Kidney (tissue), 14 donors: Measurements from ENCODE around the gene LRBA. TPM values are rescaled to one million over a fixed set of nuclear protein-coding genes. Genes with fewer than 3 reads are reported as not detected.

Source experiments
- DNase-seq, 5 donors: peaks; one replicate each; pipeline ENCODE4 v3.0.0-alpha.2; 2013 to 2020
- FAIRE-seq: peaks from 2 replicates; lab custom pipeline; 2012; peaks lifted over from hg19 to GRCh38; lab: Jason Lieb, UNC
- H3K27ac ChIP-seq, 2 donors: one replicate each; pipeline ENCODE4 v1.7.0; 2013; ENCODE audit warnings: low read depth in 2 of 2, low read length in 2 of 2, inconsistent platforms in 1 of 2
- H3K27me3 ChIP-seq: one replicate; pipeline ENCODE4 v1.7.1; 2013; ENCODE audit warnings: low read length, inconsistent platforms; ENCODE audit not compliant: control insufficient read depth, insufficient read depth
- H3K36me3 ChIP-seq, 3 donors: one replicate each; pipeline versions ENCODE4 v1.7.0 to v1.7.1; 2013; ENCODE audit warnings: low read length in 3 of 3, control low read depth in 1 of 3, inconsistent platforms in 1 of 3; ENCODE audit not compliant: insufficient read depth in 3 of 3, control insufficient read depth in 2 of 3
- H3K4me1 ChIP-seq, 3 donors: one replicate each; pipeline versions ENCODE4 v1.7.0 to v1.7.1; 2013; ENCODE audit warnings: low read length in 3 of 3, inconsistent platforms in 1 of 3, low read depth in 1 of 3; ENCODE audit not compliant: control insufficient read depth in 2 of 3, insufficient read depth in 2 of 3
- H3K4me3 ChIP-seq, 3 donors: one replicate each; pipeline versions ENCODE4 v1.7.0 to v1.8.1; 2013; ENCODE audit warnings: low read length in 3 of 3, control low read depth in 1 of 3, inconsistent platforms in 1 of 3
- H3K9ac ChIP-seq, 3 donors: one replicate each; pipeline versions ENCODE4 v1.7.0 to v1.7.1; 2013; ENCODE audit warnings: low read length in 3 of 3, control low read depth in 1 of 3, inconsistent platforms in 1 of 3
- H3K9me3 ChIP-seq, 3 donors: one replicate each; pipeline versions ENCODE4 v1.7.0 to v1.7.1; 2013; ENCODE audit warnings: low read length in 3 of 3, control low read depth in 1 of 3, inconsistent platforms in 1 of 3; ENCODE audit not compliant: control insufficient read depth in 2 of 3, insufficient read depth in 1 of 3
- CTCF ChIP-seq: IDR thresholded peaks from 3 replicates; pipeline ENCODE4 v1.5.1; 2012; ENCODE audit warnings: mild to moderate bottlenecking, moderate library complexity, borderline replicate concordance; ENCODE audit not compliant: insufficient read depth; ENCODE audit errors: extremely low read depth
- intact Hi-C: fragments of 100-400 bp; cut with DNase I; formaldehyde crosslinking; loops from one replicate; pipeline ENCODE4 v1.11.1; 2022
- polyA plus RNA-seq: library from polyadenylated mRNA; stranded (reverse); fragments of 350-450 nt; fragmentation: Illumina TruSeq; extraction: RNeasy Lipid Tissue Mini Kit (QIAGEN cat#74804); gene quantifications from one replicate; pipeline ENCODE4 v1.2.3, GENCODE V29; 2014; ENCODE audit warnings: low read depth, low replicate concordance; ENCODE audit not compliant: insufficient read depth
- total RNA-seq: library from RNA; stranded (reverse); fragmentation: NEBNext Ultra II Directional; extraction: Animal tissue kit (Norgen Biotek cat#: 25700); gene quantifications from one replicate; pipeline ENCODE4 v1.2.1, GENCODE V29; 2021
- donor health status: control.
- donor health status: control.
- donor health status: control.
- donor health status: control.
- donor health status: control.
- donor health status: DM: yes; HTN: yes; CAD: no.
- donor health status: Normal renal cell carcinoma (clear cell type).

LRBA gene
- total and polyA plus RNA-seq, 2 donors from 2014 or later, result 20.3 to 76.7 TPM

GRCh38 chr4:150867148-150867547 lies 147.9 kb downstream of the LRBA start:
- TF ChIP-seq CTCF, result peak; percentile 63
- no peaks in the 10 kb centered on the region for H3K9me3 ChIP-seq
- H3K27me3 ChIP-seq, result no peaks in the 10 kb centered on the region
- peak in 2 of 5 donors; percentile 89 for DNase-seq
- FAIRE-seq, result peak; percentile 96
- H3K36me3 ChIP-seq, result peaks cover 0 to 5% (median 2%) of the 10 kb centered on the region in 3 donors
- H3K4me1 ChIP-seq, result no peaks in the 10 kb centered on the region
- intact Hi-C loops, result no loop called here
- no peak overlapping the region for H3K9ac ChIP-seq
- no peak overlapping the region for H3K4me3 ChIP-seq
- no peak overlapping the region for H3K27ac ChIP-seq

- Histone ChIP-seq H3K36me3 (peaks cover 0 to 5% (median 2%) of the 10 kb centered on the region in 3 donors), H3K4me1 (no peaks in the 10 kb centered on the region), H3K9me3 (no peaks in the 10 kb centered on the region), H3K9ac (no peak overlapping the region), H3K4me3 (no peak overlapping the region), H3K27ac (no peak overlapping the region), H3K27me3 (no peaks in the 10 kb centered on the region)
- FAIRE-seq (no peak), DNase-seq (no peak)
- intact Hi-C loops, result no loop called here
- no peak for TF ChIP-seq CTCF
Observed at GRCh38 chr4:150863456-150863855, 151.6 kb downstream of the LRBA start.

GRCh38 chr4:150862829-150863228 lies 152.3 kb downstream of the LRBA start:
- no peak for FAIRE-seq
- no peaks in the 10 kb centered on the region for H3K9me3 ChIP-seq
- no peak for TF ChIP-seq CTCF

GRCh38 chr4:150859453-150859852 lies 155.6 kb downstream of the LRBA start:
- Histone ChIP-seq H3K27me3 (no peaks in the 10 kb centered on the region), H3K4me3 (no peak overlapping the region), H3K27ac (no peak overlapping the region), H3K9ac (no peak overlapping the region), H3K36me3 (no peaks in the 10 kb centered on the region), H3K9me3 (no peaks in the 10 kb centered on the region), H3K4me1 (no peaks in the 10 kb centered on the region)
- intact Hi-C loops, result no loop called here
- no peak for FAIRE-seq
- peak in 2 of 5 donors; percentile 12 to 37 for DNase-seq
- no peak for TF ChIP-seq CTCF

More at GRCh38 chr4:150862829-150863228, 152.3 kb downstream of the LRBA start:
- Histone ChIP-seq H3K27me3 (no peaks in the 10 kb centered on the region), H3K27ac (no peak overlapping the region), H3K4me3 (no peak overlapping the region), H3K9ac (no peak overlapping the region), H3K36me3 (peaks cover 0 to 5% (median 2%) of the 10 kb centered on the region in 3 donors), H3K4me1 (no peaks in the 10 kb centered on the region)
- no peak for DNase-seq
- intact Hi-C loops, result no loop called here
